GM12878 (cell line): ENCODE measurements around the gene EYA4. TPM values are rescaled to one million over a fixed set of nuclear protein-coding genes. Genes with fewer than 3 reads are reported as not detected.

ENCODE experiments used
- ATAC-seq: fragments of 200-7000 bp; cut with Tn5 transposase; 3 replicates; pipeline ENCODE4 v1.9.1; 2020; ENCODE audit warnings: mild to moderate bottlenecking, moderate library complexity
- BruUV-seq: library from RNA; stranded (reverse); fragments of 400-500 nt; replicated peaks from 2 replicates; lab custom pipeline; 2021; lab: Mats Ljungman, UMichigan
- CTCF ChIA-PET: fragments of 300-600 bp; sonication (Branson Sonifier 250); formaldehyde crosslinking; extraction: SDS; loops from one replicate; lab custom pipeline; 2021; ENCODE audit warnings: inconsistent platforms; lab: Yijun Ruan, JAX
- POLR2A ChIA-PET: fragments of 350-600 bp; formaldehyde crosslinking; extraction: SDS; loops from one replicate; lab custom pipeline; 2021; ENCODE audit warnings: inconsistent platforms; lab: Charles Lee
- RAD21 ChIA-PET: fragments of 300-600 bp; sonication (Branson Sonifier 250); formaldehyde crosslinking; loops from one replicate; lab custom pipeline; 2023; ENCODE audit warnings: antibody characterized with exemption; ENCODE audit not compliant: unreplicated experiment; lab: Charles Lee
- SMC1A ChIA-PET: fragments of 300-600 bp; sonication (Branson Sonifier 250); formaldehyde crosslinking; loops from one replicate; lab custom pipeline; 2023; ENCODE audit not compliant: unreplicated experiment, uncharacterized antibody; lab: Charles Lee
- DNase-seq: peaks from one replicate; pipeline ENCODE4 v3.0.0-alpha.2; 2011; ENCODE audit warnings: low read depth, low spot score
- FAIRE-seq: peaks from 3 replicates; lab custom pipeline; 2011; peaks lifted over from hg19 to GRCh38; lab: Jason Lieb, UNC
- H2AFZ ChIP-seq: 2 replicates; pipeline ENCODE4 v1.6.0; 2011; ENCODE audit warnings: low read depth, low read length, control low read depth; ENCODE audit not compliant: control insufficient read depth
- H3K27ac ChIP-seq: 2 replicates; pipeline ENCODE4 v1.5.1; 2011; ENCODE audit warnings: control low read depth; ENCODE audit not compliant: control insufficient read depth, insufficient read depth
- H3K27me3 ChIP-seq, 2 experiments: replicated peaks in 1 of 2; 2 replicates each; pipeline versions ENCODE4 v1.6.0 to v1.6.1; 2011; ENCODE audit warnings: low read length in 1 of 2; ENCODE audit not compliant: control insufficient read depth in 2 of 2, insufficient read depth in 2 of 2
- H3K36me3 ChIP-seq, 2 experiments: 2 replicates each; pipeline ENCODE4 v1.5.1; 2011; ENCODE audit warnings: low read length in 1 of 2; ENCODE audit not compliant: control insufficient read depth in 2 of 2, insufficient read depth in 2 of 2
- H3K4me1 ChIP-seq: 2 replicates; pipeline ENCODE4 v1.6.1; 2011; ENCODE audit warnings: mild to moderate bottlenecking, low read length, moderate library complexity, mixed read lengths; ENCODE audit not compliant: control insufficient read depth, insufficient read depth
- H3K4me2 ChIP-seq: 2 replicates; pipeline ENCODE4 v1.6.0; 2011; ENCODE audit warnings: control low read depth; ENCODE audit not compliant: control insufficient read depth, insufficient read depth
- H3K4me3 ChIP-seq: fragments of 200-600 bp; sonication (generic); 2 replicates; pipeline ENCODE4 v1.5.1; 2016
- H3K79me2 ChIP-seq: 2 replicates; pipeline ENCODE4 v1.6.0; 2011; ENCODE audit warnings: low read length; ENCODE audit not compliant: control insufficient read depth, insufficient read depth
- H3K9ac ChIP-seq: 2 replicates; pipeline ENCODE4 v1.8.0; 2011; ENCODE audit warnings: low read length, control low read depth, mixed read lengths; ENCODE audit not compliant: control insufficient read depth, insufficient read depth
- H3K9me3 ChIP-seq: replicated peaks from 3 replicates; pipeline ENCODE4 v1.5.1; 2011; ENCODE audit warnings: mild to moderate bottlenecking, low read length; ENCODE audit not compliant: control insufficient read depth, insufficient read depth
- H4K20me1 ChIP-seq: 2 replicates; pipeline ENCODE4 v1.6.0; 2011; ENCODE audit not compliant: control insufficient read depth, insufficient read depth
- MEF2A ChIP-seq: IDR thresholded peaks from 2 replicates; pipeline ENCODE4 v1.6.1; 2011; ENCODE audit warnings: low read depth, mild to moderate bottlenecking, low read length, moderate library complexity; ENCODE audit not compliant: insufficient read depth
- RUNX3 ChIP-seq: IDR thresholded peaks from 2 replicates; pipeline ENCODE4 v1.6.1; 2012; ENCODE audit warnings: low read length, inconsistent platforms
- SMARCA5 ChIP-seq: fragments of 450-650 bp; IDR thresholded peaks from 2 replicates; pipeline ENCODE4 v1.6.1; 2017; ENCODE audit warnings: mild to moderate bottlenecking
- SPI1 ChIP-seq: IDR thresholded peaks from 2 replicates; pipeline ENCODE4 v1.6.1; 2011; ENCODE audit warnings: low read depth, mild to moderate bottlenecking, low read length, moderate library complexity, borderline replicate concordance; ENCODE audit not compliant: insufficient read depth
- ZBTB11 ChIP-seq: fragments of 450-650 bp; formaldehyde crosslinking; IDR thresholded peaks from 2 replicates; pipeline ENCODE4 v1.5.0; 2022; ENCODE audit warnings: mild to moderate bottlenecking, missing genetic modification characterization
- ZNF622 ChIP-seq: fragments of 450-650 bp; IDR thresholded peaks from 2 replicates; pipeline ENCODE4 v1.6.1; 2017; ENCODE audit warnings: mild to moderate bottlenecking, inconsistent platforms
- WGBS: methylation state at CpG from one replicate; pipeline ENCODE4 v1.1.6; 2016; ENCODE audit warnings: low lambda C conversion rate; ENCODE audit not compliant: insufficient replicate concordance, insufficient coverage; ENCODE audit errors: missing lambda C conversion rate; 5-methylcytosine and 5-hydroxymethylcytosine counted together
- in situ Hi-C: fragments of 300-500 bp; cut with MboI; formaldehyde crosslinking; loops from 9 replicates; pipeline ENCODE4 v1.14.3; 2018; ENCODE audit warnings: mixed read lengths
- intact Hi-C: fragments of 100-400 bp; cut with micrococcal nuclease; formaldehyde crosslinking; loops from one replicate; pipeline ENCODE4 v1.14.2; 2022; ENCODE audit not compliant: unreplicated experiment
- polyA plus RNA-seq, 11 experiments: library from polyadenylated mRNA; depleted of rRNA in 4 of 11; unstranded in 6 of 11; stranded (reverse) in 5 of 11; fragments of >200 nt; fragmentation: Nextera tagmentation in 4 of 11; fragmentation: Illumina TruSeq in 1 of 11; extraction: Ambion mirVana in 4 of 11; extraction: Trizol in 1 of 11; gene quantifications; 1 replicate in 1 of 11; 2 replicates in 10 of 11; pipeline versions ENCODE4 v1.2.1 to v1.2.3, GENCODE V29; 2011 to 2016; ENCODE audit warnings: inconsistent platforms in 2 of 11, missing spikeins in 2 of 11, low read depth in 1 of 11
- total RNA-seq, 4 experiments: library from RNA; depleted of rRNA in 3 of 4; stranded (reverse); fragments of >200 nt in 3 of 4; fragmentation: Illumina TruSeq in 1 of 4; extraction: Trizol in 1 of 4; gene quantifications; 2 replicates each; pipeline versions ENCODE4 v1.2.1 to v1.2.3, GENCODE V29; 2013 to 2021
- TF ChIP-seq, protein P1 (sequence below): IDR thresholded peaks from 2 replicates; pipeline ENCODE4 v1.6.1; 2012; ENCODE audit warnings: low read length, inconsistent platforms
- TF ChIP-seq, protein P2 (sequence below): fragments of 450-650 bp; IDR thresholded peaks from 2 replicates; pipeline ENCODE4 v1.6.1; 2016; ENCODE audit warnings: mild to moderate bottlenecking, moderate library complexity, borderline replicate concordance

The EYA4 gene
- total and polyA plus RNA-seq, 10 of the 15 experiments (the other 5 are each of a cell fraction or from before 2014, with no cell fraction given) = 0.02 TPM; not detected in 9

- FAIRE-seq (no peak), DNase-seq (no peak), ATAC-seq (no peak)
- ChIA-PET CTCF (no interaction called here), SMC1A (no interaction called here), POLR2A (no interaction called here), RAD21 (no interaction called here)
- no peaks in the 10 kb centered on the region for H3K27me3 ChIP-seq
- no peaks in the 10 kb centered on the region for H3K9me3 ChIP-seq
- in situ Hi-C loops = no loop called here
- no peaks in the 10 kb centered on the region for H4K20me1 ChIP-seq
- no peak overlapping the region for H3K4me3 ChIP-seq
- TF ChIP-seq MEF2A = no peak
- peak; percentile 17; the same call in 1 of the 2 replicates for TF ChIP-seq RUNX3
- H2AFZ ChIP-seq = no peak overlapping the region
- no peaks in the 10 kb centered on the region for H3K4me1 ChIP-seq
- no peak overlapping the region for H3K27ac ChIP-seq
- no TSS peak for BruUV-seq
- intact Hi-C loops = no loop called here
- H3K79me2 ChIP-seq = no peaks in the 10 kb centered on the region
- H3K4me2 ChIP-seq = no peak overlapping the region
- no peaks in the 10 kb centered on the region for H3K36me3 ChIP-seq
- 2% methylated on average over 3 of the region's 3 CpGs for WGBS
- H3K9ac ChIP-seq = no peak overlapping the region
Observed at GRCh38 chr6:133218852-133219251, 22.3 kb upstream of the EYA4 start.

- no peak for DNase-seq
- Histone ChIP-seq H2AFZ (no peak overlapping the region), H3K9me3 (no peaks in the 10 kb centered on the region), H3K4me2 (no peak overlapping the region), H3K27me3 (no peaks in the 10 kb centered on the region; a peak in 1 of 4 replicates), H3K4me1 (no peaks in the 10 kb centered on the region), H4K20me1 (no peaks in the 10 kb centered on the region), H3K36me3 (no peaks in the 10 kb centered on the region), H3K4me3 (no peak overlapping the region), H3K9ac (no peak overlapping the region), H3K79me2 (no peaks in the 10 kb centered on the region), H3K27ac (no peak overlapping the region)
- ATAC-seq = no peak
- ChIA-PET RAD21 (no interaction called here), CTCF (no interaction called here), POLR2A (no interaction called here), SMC1A (no interaction called here)
- no peak for FAIRE-seq
- in situ Hi-C loops = no loop called here
- BruUV-seq = no TSS peak
- intact Hi-C loops = no loop called here
- WGBS = 0% methylated on average over 3 of the region's 3 CpGs
- no peak for TF ChIP-seq SMARCA5
- TF ChIP-seq SPI1 = no peak
- no peak for TF ChIP-seq ZNF622
- TF ChIP-seq ZBTB11 (CRISPR knock-in tag) = no peak
- TF ChIP-seq MEF2A = no peak
- TF ChIP-seq, protein P1, sequence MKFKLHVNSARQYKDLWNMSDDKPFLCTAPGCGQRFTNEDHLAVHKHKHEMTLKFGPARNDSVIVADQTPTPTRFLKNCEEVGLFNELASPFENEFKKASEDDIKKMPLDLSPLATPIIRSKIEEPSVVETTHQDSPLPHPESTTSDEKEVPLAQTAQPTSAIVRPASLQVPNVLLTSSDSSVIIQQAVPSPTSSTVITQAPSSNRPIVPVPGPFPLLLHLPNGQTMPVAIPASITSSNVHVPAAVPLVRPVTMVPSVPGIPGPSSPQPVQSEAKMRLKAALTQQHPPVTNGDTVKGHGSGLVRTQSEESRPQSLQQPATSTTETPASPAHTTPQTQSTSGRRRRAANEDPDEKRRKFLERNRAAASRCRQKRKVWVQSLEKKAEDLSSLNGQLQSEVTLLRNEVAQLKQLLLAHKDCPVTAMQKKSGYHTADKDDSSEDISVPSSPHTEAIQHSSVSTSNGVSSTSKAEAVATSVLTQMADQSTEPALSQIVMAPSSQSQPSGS = no peak
- TF ChIP-seq, protein P2, sequence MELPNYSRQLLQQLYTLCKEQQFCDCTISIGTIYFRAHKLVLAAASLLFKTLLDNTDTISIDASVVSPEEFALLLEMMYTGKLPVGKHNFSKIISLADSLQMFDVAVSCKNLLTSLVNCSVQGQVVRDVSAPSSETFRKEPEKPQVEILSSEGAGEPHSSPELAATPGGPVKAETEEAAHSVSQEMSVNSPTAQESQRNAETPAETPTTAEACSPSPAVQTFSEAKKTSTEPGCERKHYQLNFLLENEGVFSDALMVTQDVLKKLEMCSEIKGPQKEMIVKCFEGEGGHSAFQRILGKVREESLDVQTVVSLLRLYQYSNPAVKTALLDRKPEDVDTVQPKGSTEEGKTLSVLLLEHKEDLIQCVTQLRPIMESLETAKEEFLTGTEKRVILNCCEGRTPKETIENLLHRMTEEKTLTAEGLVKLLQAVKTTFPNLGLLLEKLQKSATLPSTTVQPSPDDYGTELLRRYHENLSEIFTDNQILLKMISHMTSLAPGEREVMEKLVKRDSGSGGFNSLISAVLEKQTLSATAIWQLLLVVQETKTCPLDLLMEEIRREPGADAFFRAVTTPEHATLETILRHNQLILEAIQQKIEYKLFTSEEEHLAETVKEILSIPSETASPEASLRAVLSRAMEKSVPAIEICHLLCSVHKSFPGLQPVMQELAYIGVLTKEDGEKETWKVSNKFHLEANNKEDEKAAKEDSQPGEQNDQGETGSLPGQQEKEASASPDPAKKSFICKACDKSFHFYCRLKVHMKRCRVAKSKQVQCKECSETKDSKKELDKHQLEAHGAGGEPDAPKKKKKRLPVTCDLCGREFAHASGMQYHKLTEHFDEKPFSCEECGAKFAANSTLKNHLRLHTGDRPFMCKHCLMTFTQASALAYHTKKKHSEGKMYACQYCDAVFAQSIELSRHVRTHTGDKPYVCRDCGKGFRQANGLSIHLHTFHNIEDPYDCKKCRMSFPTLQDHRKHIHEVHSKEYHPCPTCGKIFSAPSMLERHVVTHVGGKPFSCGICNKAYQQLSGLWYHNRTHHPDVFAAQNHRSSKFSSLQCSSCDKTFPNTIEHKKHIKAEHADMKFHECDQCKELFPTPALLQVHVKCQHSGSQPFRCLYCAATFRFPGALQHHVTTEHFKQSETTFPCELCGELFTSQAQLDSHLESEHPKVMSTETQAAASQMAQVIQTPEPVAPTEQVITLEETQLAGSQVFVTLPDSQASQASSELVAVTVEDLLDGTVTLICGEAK = no peak
Observed at GRCh38 chr6:133223452-133224029, 17.6 kb upstream of the EYA4 start.
